RCC 7860 (cell line): ENCODE data around the gene B3GAT2.

Experiments
- DNase-seq: peaks from one replicate; pipeline ENCODE4 v3.0.0-alpha.2; 2015; ENCODE audit warnings: low spot score
- FAIRE-seq: peaks from 2 replicates; lab custom pipeline; 2012; peaks lifted over from hg19 to GRCh38; lab: Jason Lieb, UNC

B3GAT2 gene

GRCh38 chr6:70844301-70844700 lies 112.6 kb downstream of the B3GAT2 start:
- FAIRE-seq: no peak
- no peak for DNase-seq

DNA sequence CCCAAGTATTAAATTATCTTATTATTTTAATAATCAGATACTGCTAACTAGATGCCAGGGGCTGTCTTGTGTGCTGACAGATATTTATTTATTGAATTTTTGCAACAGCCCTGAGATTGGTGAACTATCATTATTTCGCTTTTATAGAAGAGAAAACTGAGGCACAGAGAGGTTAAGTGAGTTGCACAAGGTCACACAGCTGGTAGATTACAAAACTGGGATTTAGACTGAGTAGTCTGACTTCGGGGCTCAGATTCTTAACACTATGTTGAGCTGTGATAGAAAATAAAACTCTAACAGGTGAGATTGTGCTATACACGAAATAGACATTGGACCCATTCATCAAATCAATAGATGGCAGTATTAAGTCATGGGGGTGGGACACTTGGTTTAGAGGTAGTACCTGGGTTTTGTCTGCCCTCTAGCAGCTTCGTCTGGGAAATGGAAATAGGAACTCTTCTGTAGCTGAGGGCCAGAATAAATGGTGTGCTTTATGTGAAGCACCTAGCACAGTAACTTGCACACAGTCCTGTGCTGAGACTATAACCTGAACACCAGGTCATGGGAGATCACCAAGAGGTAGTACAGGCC lies 113.4 kb downstream of the B3GAT2 start:
- DNase-seq (no peak), FAIRE-seq (no peak)

GRCh38 chr6:70842541-70842940 lies 114.3 kb downstream of the B3GAT2 start:
- no peak for FAIRE-seq
- DNase-seq: no peak

DNA sequence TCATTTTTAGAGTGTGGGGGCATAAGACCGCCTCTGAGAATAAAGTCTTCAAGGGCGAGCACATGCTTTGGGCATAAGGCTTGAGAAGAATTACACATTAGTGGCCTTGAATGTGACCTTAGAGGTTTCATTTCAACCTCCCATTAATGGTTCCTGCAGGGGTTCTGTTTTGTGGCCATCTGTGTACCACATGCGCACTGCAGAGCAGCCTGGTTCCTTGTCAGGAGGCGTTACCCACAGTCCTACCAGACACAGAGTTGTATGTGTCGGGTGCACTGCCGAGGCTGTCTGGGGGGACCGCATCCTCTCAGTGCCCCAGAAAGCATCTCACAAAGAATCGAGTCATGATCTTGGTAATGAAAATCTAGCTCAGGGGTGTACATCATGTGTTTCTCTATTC lies 115.7 kb downstream of the B3GAT2 start:
- FAIRE-seq: no peak
- DNase-seq: no peak

- FAIRE-seq (no peak), DNase-seq (no peak)
Measured at GRCh38 chr6:70839286-70840266, 117.3 kb downstream of the B3GAT2 start.

GRCh38 chr6:70838907-70839285 lies 118.0 kb downstream of the B3GAT2 start:
- FAIRE-seq: no peak
- no peak for DNase-seq

DNA sequence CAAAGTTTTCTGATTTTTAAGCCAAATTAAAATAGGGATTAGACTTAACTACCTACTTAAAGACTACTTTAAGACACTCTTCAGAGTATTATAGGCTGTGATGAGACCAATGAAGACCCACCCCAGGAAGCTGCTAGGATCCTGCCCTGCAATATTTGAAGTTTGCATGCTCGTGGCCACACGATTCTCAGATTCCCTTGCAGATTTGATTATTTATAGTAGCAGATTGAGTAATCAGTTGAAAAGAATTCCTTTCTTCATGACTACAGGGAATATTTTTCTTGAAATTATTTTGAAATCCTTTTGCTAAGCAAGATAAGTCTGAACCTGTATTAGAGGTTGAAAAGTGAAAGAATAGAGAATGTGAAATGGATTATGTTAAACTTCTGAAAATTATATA lies 122.3 kb downstream of the B3GAT2 start:
- no peak for FAIRE-seq
- DNase-seq: no peak

- DNase-seq: no peak
- FAIRE-seq: no peak
Measured at GRCh38 chr6:70831427-70831826, 125.4 kb downstream of the B3GAT2 start.

GRCh38 chr6:70823651-70824050 lies 133.2 kb downstream of the B3GAT2 start:
- DNase-seq (no peak), FAIRE-seq (no peak)

- FAIRE-seq (no peak), DNase-seq (no peak)
Measured at GRCh38 chr6:70821751-70822150, 135.1 kb downstream of the B3GAT2 start.

- FAIRE-seq: no peak
- no peak for DNase-seq
Measured at GRCh38 chr6:70820778-70821177, 136.1 kb downstream of the B3GAT2 start.

- FAIRE-seq (no peak), DNase-seq (no peak)
Measured at GRCh38 chr6:70819646-70820045, 137.2 kb downstream of the B3GAT2 start.

DNA sequence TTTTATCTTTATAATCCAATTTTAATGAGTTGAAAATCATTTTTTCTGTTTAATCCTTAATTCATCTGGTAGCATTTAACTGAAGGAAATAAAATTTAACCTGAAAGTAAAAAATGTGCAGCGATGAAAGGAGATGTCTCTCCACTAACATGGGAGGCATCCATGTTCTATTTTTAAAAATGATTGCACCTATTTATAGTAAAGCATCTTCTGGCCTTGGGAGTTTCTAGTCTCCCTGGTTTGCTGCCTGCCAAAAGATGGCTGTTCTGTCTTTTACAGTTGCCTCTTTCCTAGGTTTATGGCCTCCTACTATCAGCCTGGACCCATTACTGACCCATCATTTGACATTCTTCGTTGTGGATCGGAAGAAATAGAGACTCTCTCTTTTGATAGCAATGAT lies 143.0 kb downstream of the B3GAT2 start:
- DNase-seq (no peak), FAIRE-seq (no peak)

- FAIRE-seq (no peak), DNase-seq (no peak)
Measured at GRCh38 chr6:70811788-70812187, 145.1 kb downstream of the B3GAT2 start.
